ENCODE data around the gene WDR38.
"Not testable (repeated sequence)": the region's sequence is repeated elsewhere in the genome, so short reads cannot be mapped to it uniquely, and the experiment has no call there.

The WDR38 gene

GRCh38 chr9:124818431-124819281 is 34.6 kb upstream of the WDR38 start:
- H3K9me3 Mint-ChIP-seq, result no peaks in the 10 kb centered on the region

GRCh38 chr9:124820698-124821623 is 32.3 kb upstream of the WDR38 start:
- Mint-ChIP-seq H3K4me3 (no peak overlapping the region), H3K9me3 (no peaks in the 10 kb centered on the region), H3K27ac (no peak overlapping the region), H3K27me3 (peaks cover 15 to 58% of the 10 kb centered on the region in 2 donors), H3K4me1 (ENCODE audit: low read depth in 2 of 2) (no peaks in the 10 kb centered on the region), H3K36me3 (ENCODE audit: insufficient read depth) (no peaks in the 10 kb centered on the region)
- DNase-seq, result no peak
- no peak for ATAC-seq (replicated peaks)

More at GRCh38 chr9:124818431-124819281, 34.6 kb upstream of the WDR38 start:
- no peaks in the 10 kb centered on the region for H3K36me3 Mint-ChIP-seq (ENCODE audit: insufficient read depth)
- peaks cover 15 to 71% of the 10 kb centered on the region in 2 donors for H3K27me3 Mint-ChIP-seq
- H3K4me3 Mint-ChIP-seq, result no peak overlapping the region
- no peak for DNase-seq
- no peaks in the 10 kb centered on the region for H3K4me1 Mint-ChIP-seq (ENCODE audit: low read depth in 2 of 2)
- no peak for ATAC-seq (replicated peaks)
- H3K27ac Mint-ChIP-seq, result no peak overlapping the region

GRCh38 chr9:124828489-124829333 is 24.5 kb upstream of the WDR38 start:
- Mint-ChIP-seq H3K9me3 (no peaks in the 10 kb centered on the region), H3K36me3 (ENCODE audit: insufficient read depth) (no peaks in the 10 kb centered on the region), H3K4me1 (ENCODE audit: low read depth in 2 of 2) (no peaks in the 10 kb centered on the region), H3K27me3 (peaks cover 0 to 12% of the 10 kb centered on the region in 2 donors), H3K27ac (no peak overlapping the region), H3K4me3 (no peak overlapping the region)
- DNase-seq (no peak), ATAC-seq (replicated peaks) (no peak)

- Mint-ChIP-seq H3K9me3 (no peaks in the 10 kb centered on the region), H3K4me3 (no peak overlapping the region), H3K4me1 (ENCODE audit: low read depth in 2 of 2) (no peaks in the 10 kb centered on the region), H3K27ac (no peak overlapping the region), H3K27me3 (peaks cover 0 to 16% of the 10 kb centered on the region in 2 donors), H3K36me3 (ENCODE audit: insufficient read depth) (peaks cover 2% of the 10 kb centered on the region)
- ATAC-seq (replicated peaks) (no peak), DNase-seq (no peak)
These were observed 24.0 kb upstream of the WDR38 start for GRCh38 chr9:124829334-124829669.

GRCh38 chr9:124830593-124830992 is 22.7 kb upstream of the WDR38 start:
- Mint-ChIP-seq H3K9me3 (no peaks in the 10 kb centered on the region), H3K36me3 (ENCODE audit: insufficient read depth) (peaks cover 3% of the 10 kb centered on the region), H3K27me3 (peaks cover 3 to 29% of the 10 kb centered on the region in 2 donors), H3K27ac (no peak overlapping the region), H3K4me3 (no peak overlapping the region), H3K4me1 (ENCODE audit: low read depth in 2 of 2) (no peaks in the 10 kb centered on the region)
- no peak for ATAC-seq (replicated peaks)
- DNase-seq, result no peak

- H3K27ac Mint-ChIP-seq, result no peak overlapping the region
- peaks cover 3% of the 10 kb centered on the region for H3K36me3 Mint-ChIP-seq (ENCODE audit: insufficient read depth)
- no peaks in the 10 kb centered on the region for H3K4me1 Mint-ChIP-seq (ENCODE audit: low read depth in 2 of 2)
- no peak for ATAC-seq (replicated peaks)
- no peak overlapping the region for H3K4me3 Mint-ChIP-seq
- no peaks in the 10 kb centered on the region for H3K9me3 Mint-ChIP-seq
- H3K27me3 Mint-ChIP-seq, result peaks cover 7 to 40% of the 10 kb centered on the region in 2 donors
- no peak for DNase-seq
These were observed 21.5 kb upstream of the WDR38 start for GRCh38 chr9:124831642-124832364.

GRCh38 chr9:124834591-124834990 is 18.7 kb upstream of the WDR38 start:
- no peak overlapping the region for H3K4me3 Mint-ChIP-seq
- H3K9me3 Mint-ChIP-seq, result no peaks in the 10 kb centered on the region
- H3K4me1 Mint-ChIP-seq (ENCODE audit: low read depth in 2 of 2), result peaks cover 0 to 3% of the 10 kb centered on the region in 2 donors
- ATAC-seq (replicated peaks), result no peak
- H3K27ac Mint-ChIP-seq, result no peak overlapping the region
- peaks cover 3% of the 10 kb centered on the region for H3K36me3 Mint-ChIP-seq (ENCODE audit: insufficient read depth)
- peaks cover 21 to 61% of the 10 kb centered on the region in 2 donors for H3K27me3 Mint-ChIP-seq
- no peak for DNase-seq

GRCh38 chr9:124835026-124835557 is 18.2 kb upstream of the WDR38 start:
- Mint-ChIP-seq H3K27ac (no peak overlapping the region), H3K4me1 (ENCODE audit: low read depth in 2 of 2) (peaks cover 0 to 3% of the 10 kb centered on the region in 2 donors), H3K27me3 (peaks cover 21 to 64% of the 10 kb centered on the region in 2 donors), H3K36me3 (ENCODE audit: insufficient read depth) (peaks cover 3% of the 10 kb centered on the region), H3K4me3 (no peak overlapping the region), H3K9me3 (no peaks in the 10 kb centered on the region)
- ATAC-seq (replicated peaks) (no peak), DNase-seq (no peak)

- DNase-seq; H3K36me3 Mint-ChIP-seq (ENCODE audit: insufficient read depth); H3K27ac Mint-ChIP-seq; H3K9me3 Mint-ChIP-seq; H3K4me3 Mint-ChIP-seq; ATAC-seq (replicated peaks); H3K4me1 Mint-ChIP-seq (ENCODE audit: low read depth in 2 of 2): not testable (repeated sequence)
- H3K27me3 Mint-ChIP-seq, result peaks cover 21 to 51% of the 10 kb centered on the region in 2 donors
These were observed 15.1 kb upstream of the WDR38 start for GRCh38 chr9:124838132-124838531.

GRCh38 chr9:124838567-124839275 is 14.5 kb upstream of the WDR38 start:
- H3K4me3 Mint-ChIP-seq; H3K36me3 Mint-ChIP-seq (ENCODE audit: insufficient read depth); H3K4me1 Mint-ChIP-seq (ENCODE audit: low read depth in 2 of 2); H3K27ac Mint-ChIP-seq; H3K9me3 Mint-ChIP-seq; DNase-seq; ATAC-seq (replicated peaks): not testable (repeated sequence)
- H3K27me3 Mint-ChIP-seq, result peaks cover 21 to 51% of the 10 kb centered on the region in 2 donors

GRCh38 chr9:124839612-124840299 is 13.5 kb upstream of the WDR38 start:
- no peaks in the 10 kb centered on the region for H3K36me3 Mint-ChIP-seq (ENCODE audit: insufficient read depth)
- no peak overlapping the region for H3K4me3 Mint-ChIP-seq
- no peak for ATAC-seq (replicated peaks)
- no peak for DNase-seq
- H3K27ac Mint-ChIP-seq, result no peak overlapping the region
- H3K4me1 Mint-ChIP-seq (ENCODE audit: low read depth in 2 of 2), result peaks cover 0 to 3% of the 10 kb centered on the region in 2 donors
- peaks cover 21 to 43% of the 10 kb centered on the region in 2 donors for H3K27me3 Mint-ChIP-seq
- no peaks in the 10 kb centered on the region for H3K9me3 Mint-ChIP-seq
